Central memory CD8-positive, alpha-beta T cell (primary cell): ENCODE results near the gene MMP27.

Experiments
- ATAC-seq: fragments of 150-1000 bp; cut with Tn5 transposase; replicated peaks from 2 replicates; pipeline ENCODE4 v1.10.0; 2022; ENCODE audit warnings: mild to moderate bottlenecking, moderate FRiP score, moderate number of reproducible peaks; ENCODE audit not compliant: poor library complexity, severe bottlenecking; ENCODE audit errors: extremely low read depth
- DNase-seq, 2 donors: peaks; one replicate each; pipeline ENCODE4 v3.0.0; 2021; ENCODE audit warnings: low spot score in 2 of 2
- H3K27ac Mint-ChIP-seq: one replicate; pipeline ENCODE4 v1.8.0; 2022; ENCODE audit warnings: low read depth, mild to moderate bottlenecking, moderate library complexity, mixed read lengths
- H3K27me3 Mint-ChIP-seq: one replicate; pipeline ENCODE4 v1.8.0; 2022; ENCODE audit warnings: mixed read lengths
- H3K36me3 Mint-ChIP-seq: one replicate; pipeline ENCODE4 v1.8.0; 2022; ENCODE audit warnings: mild to moderate bottlenecking, moderate library complexity, mixed read lengths; ENCODE audit not compliant: insufficient read depth
- H3K4me1 Mint-ChIP-seq: one replicate; pipeline ENCODE4 v1.8.0; 2022; ENCODE audit warnings: mixed read lengths
- H3K4me3 Mint-ChIP-seq: one replicate; pipeline ENCODE4 v1.8.0; 2022; ENCODE audit warnings: mild to moderate bottlenecking, moderate library complexity, mixed read lengths
- H3K9me3 Mint-ChIP-seq: one replicate; pipeline ENCODE4 v1.8.0; 2022; ENCODE audit warnings: mixed read lengths

Gene MMP27

DNA sequence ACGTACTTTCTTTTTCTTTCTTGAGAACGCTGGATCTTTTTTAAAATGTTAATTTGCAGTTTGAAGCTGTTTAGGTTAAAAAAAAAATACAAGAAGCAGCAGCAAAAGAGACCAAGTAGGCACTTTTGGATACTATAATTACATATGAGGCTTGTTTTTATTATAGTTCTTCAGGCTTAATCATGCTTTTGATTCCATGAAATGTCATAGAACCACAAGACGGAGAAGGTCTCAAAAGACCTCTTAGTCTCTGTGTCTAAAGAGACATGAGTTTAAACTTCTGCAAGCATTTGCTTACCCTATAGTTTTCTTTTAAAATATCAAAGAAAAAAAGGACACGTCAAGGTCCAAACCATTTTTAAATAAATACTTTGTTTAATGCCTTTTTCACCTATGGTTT is 61.6 kb downstream of the MMP27 start:
- ATAC-seq, result no peak
- no peaks in the 10 kb centered on the region for H3K9me3 Mint-ChIP-seq
- no peaks in the 10 kb centered on the region for H3K36me3 Mint-ChIP-seq
- no peaks in the 10 kb centered on the region for H3K4me1 Mint-ChIP-seq
- no peak overlapping the region for H3K4me3 Mint-ChIP-seq
- DNase-seq, result no peak
- no peak overlapping the region for H3K27ac Mint-ChIP-seq
- peaks cover 37% of the 10 kb centered on the region for H3K27me3 Mint-ChIP-seq
